HG03108 (cell line): ENCODE results near the gene ERBB4.

ENCODE experiments used
- ATAC-seq: cut with Tn5 transposase; IDR thresholded peaks from one replicate; pipeline ENCODE4 v1.9.1; 2021; ENCODE audit warnings: moderate library complexity; ENCODE audit not compliant: unreplicated experiment

The ERBB4 gene

DNA sequence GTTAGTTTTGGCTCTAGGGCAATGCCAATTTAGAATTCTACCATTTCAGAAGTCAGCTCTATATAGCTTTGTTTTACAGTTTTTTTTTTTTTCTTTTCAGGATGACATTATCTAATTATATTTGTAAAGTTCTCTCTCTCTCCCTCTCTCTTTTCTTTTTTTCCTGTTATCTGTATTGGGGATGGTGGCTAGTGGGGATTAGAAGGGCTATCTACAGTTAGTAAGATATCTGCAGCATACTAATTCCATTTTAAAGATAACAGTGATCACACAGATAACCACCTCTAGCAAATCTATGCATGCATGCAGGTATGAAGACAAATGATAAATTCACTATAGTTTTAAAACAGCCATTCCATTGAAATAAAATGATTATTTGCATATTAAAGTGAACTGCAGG lies 438.9 kb downstream of the ERBB4 start:
- ATAC-seq, result no peak

DNA sequence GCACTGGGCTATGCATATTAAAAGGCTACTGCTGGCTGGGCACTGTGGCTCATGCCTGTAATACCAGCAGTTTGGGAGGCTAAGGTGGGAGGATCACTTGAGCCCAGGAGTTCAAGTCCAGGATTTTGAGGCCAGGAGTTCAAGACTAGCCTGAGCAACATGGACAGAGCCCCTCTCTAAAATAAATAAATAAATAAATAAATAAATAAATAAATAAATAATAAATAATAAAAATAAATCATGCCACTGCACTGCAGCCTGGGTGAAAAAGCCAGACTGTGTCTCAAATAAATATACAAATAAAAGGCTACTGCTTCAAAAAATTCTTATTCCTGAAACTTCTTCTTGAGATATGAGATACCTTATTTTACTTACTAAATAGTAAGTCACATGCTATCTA lies 439.6 kb downstream of the ERBB4 start:
- ATAC-seq, result no peak

DNA sequence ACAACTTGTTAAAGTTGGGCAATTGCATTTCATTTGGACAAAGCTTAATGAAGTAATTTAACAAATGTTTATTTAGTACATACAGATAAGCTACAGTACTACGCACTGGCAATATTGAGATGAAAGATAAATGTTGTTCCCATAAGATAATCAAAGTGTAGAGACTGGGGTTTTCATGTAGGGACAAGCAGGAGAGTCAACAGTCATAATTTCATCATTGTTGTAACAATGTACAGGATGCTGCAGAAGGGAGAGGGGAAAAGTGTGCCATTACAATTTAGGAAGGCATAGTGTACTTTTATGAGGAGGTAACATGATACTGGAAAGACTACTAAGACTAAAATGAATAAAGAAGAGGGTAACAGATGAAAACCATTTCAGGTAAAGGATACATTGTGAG lies 441.6 kb downstream of the ERBB4 start:
- no peak for ATAC-seq

DNA sequence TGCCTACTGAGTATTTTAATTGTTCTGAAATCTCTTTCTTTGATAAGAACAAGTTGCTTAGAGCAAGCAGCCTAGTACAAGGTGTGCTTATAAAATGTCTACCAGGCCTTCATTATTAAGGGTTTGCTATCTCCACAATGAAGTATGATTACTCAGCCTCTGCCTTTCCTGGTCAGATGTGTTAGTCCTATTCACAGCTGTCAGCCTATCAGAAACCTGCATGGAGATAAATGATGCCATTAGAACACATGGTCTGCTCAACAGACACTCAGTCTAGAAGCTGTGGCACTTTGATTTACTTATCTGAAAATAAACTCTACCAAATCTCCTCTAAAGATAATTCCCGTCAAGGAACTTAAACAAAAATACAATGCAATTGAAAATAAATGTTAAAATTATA lies 448.7 kb downstream of the ERBB4 start:
- no peak for ATAC-seq

DNA sequence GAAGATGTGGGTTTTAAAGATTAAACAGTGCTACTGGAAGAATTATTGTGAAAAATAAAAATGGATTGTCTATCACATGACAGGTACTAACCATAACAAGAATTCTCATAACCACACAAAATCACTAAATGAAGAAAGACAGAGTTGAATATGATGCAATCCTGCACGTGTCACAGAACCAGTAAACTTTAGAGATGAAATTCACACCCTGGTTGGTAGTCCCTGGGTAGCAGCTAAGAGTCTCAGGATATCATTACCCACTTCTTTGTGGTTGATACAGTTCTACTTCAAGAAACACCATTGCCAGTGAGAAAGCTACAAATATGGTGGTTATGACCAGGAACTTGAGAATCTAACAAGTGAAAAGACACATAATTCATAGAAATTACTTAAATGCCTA lies 450.2 kb downstream of the ERBB4 start:
- no peak for ATAC-seq

DNA sequence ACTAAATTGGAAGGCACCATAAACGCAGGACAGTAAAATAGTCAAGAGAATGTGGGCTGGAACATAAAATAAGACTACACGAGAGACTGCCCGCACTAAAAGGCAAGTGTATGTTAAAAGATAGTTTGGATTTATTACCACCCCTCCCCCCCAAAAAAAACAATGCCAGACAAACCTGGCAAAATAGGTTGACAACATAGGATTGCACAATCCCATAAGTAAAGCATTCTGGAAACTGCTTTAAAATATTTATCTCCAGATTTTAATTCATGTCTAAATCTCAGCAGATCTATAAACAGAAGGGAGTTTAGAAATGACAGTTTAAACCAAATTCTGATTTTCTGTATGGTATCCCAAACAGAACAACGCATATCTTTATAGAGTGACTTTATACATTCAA lies 455.1 kb downstream of the ERBB4 start:
- no peak for ATAC-seq

DNA sequence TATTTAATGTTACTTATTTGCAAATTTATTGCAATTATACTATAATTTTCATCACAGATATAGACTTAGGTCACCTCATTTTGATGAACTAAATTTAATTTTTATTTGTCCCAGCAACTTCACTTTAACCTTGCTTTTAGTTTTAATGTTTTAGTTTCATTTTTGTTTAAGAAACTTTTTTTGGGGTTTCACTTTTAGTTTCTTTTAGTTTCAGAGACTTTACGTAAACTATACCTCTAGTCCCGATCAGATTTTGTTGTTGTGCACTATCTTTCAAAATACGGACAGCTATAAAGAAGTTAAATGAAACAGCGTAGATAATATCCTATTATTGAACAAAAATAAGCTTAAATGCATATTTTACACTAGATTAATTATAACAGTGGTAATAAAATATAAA lies 460.5 kb downstream of the ERBB4 start:
- ATAC-seq, result peak; percentile 51

DNA sequence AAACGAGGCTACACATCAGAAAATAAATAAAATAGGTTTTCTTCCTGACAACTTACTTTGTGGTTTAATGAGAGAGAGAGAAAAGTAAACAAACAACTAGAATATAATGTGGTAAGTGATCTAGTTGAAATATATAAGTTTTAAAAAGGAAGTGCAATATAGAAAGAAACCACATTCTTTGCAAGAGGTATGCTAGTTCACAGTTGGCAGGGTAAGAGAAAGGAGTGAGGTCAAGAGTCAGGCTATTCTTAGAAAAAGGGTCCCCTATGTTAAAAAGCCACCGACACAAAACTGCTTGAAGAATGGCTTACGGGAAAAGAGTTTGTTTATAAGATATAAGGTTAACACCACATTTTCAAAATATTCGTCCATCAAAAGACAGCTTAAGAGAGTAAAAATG lies 462.1 kb downstream of the ERBB4 start:
- no peak for ATAC-seq

DNA sequence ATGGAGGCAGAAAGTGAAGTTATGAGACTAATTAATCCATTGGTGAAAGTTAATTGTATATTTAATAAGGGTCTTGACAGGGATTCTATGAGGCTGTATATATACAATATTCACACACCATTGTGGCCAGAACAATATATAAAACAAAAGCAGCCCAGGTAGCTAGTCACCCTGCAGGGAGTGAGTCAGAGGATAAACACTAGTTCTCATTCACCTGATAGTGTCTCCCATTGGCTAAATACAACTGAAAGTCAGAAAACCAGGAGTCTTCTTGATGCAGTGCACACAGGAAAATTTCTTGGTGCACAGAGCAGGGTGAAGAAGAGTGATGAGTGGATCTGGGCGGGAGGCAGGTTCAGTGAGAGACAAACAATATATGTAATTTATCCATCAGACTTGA lies 465.2 kb downstream of the ERBB4 start:
- ATAC-seq, result no peak

DNA sequence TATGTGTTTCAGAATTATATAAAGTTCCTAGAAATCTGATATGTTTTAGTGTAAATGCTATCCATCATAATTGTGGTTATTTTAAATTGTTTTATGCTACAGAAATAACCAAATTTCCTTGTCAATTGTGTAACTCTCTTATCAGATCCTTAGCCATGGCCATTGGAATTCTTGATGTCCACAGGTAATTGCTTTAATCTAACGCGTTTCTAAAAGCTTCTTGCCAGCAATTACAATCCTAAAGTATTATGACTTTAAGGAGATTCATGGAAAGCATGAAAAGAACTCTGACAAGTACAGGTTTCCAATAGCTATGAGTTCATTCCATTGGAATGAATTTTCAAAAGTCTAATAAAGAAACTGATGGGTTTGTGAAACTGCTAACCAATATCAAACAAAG lies 472.1 kb downstream of the ERBB4 start:
- no peak for ATAC-seq

DNA sequence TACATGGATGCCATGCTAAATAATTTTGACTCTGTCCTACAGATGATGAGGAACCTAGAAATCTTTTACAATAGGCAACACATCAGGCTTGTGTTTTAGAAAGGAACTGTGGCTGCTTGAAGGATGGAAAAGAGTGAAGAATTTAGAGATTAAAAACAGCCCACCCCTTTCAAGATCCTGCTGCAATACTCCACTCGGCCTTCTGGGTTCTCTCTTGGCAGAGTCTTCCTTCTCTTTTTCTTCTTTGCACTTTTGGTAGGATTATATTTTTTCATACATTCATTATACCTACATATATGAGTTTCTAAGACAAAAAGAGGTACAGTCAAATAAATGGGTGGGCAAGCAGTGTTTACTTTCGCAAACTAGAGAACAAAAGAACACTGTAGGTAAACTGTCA lies 474.3 kb downstream of the ERBB4 start:
- ATAC-seq, result no peak

DNA sequence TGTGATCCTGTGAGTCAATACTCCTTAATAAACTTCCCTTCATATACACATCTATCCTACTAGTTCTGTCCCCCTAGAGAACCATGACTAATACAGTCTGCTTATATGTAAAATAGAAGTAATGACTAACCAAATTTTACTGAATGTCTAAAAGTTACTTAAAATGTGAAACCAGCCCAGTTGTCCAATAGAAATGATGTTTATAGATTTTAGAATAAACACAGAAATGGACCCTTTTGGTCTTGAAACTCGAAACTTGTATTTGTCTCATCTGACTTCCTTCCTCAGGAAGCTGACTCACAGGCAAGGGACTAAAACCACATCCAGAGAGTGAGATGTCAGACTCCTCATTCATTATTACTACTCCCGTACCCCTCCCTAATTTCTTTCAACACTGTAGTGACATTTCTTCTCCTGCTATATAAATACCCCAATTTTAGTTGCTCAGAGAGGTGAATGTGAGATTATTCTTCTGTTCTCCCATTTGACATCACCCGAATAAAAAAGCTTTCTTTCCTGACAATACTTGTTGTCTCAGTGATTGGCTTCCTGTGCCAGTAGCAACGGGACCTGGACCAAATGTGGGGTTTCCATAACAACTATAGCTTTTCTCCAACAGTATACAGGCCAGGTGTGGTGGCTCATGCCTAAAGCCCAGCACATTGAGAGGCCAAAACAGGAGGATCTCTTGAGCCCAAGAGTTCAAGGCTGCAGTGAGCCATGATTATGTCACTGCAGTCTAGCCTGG lies 486.0 kb downstream of the ERBB4 start:
- no peak for ATAC-seq

DNA sequence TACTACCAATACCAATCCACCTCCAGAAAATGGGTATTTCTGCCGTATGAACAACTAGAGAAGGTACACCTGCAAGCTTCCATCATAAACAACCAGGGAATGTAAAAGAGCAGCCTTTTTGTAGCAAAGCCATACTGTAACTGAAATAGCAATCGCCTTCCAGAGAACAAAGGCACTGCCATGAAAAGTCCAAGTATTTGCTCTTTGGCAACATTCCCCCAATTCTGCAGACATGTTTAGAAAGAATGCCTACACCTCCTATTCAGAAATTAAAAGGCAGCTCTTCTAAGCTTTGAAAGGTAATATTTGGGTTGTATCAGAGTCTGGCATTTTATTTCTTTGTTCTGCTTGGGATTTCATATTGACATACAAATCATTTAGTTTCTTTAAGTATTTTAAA lies 487.7 kb downstream of the ERBB4 start:
- no peak for ATAC-seq

DNA sequence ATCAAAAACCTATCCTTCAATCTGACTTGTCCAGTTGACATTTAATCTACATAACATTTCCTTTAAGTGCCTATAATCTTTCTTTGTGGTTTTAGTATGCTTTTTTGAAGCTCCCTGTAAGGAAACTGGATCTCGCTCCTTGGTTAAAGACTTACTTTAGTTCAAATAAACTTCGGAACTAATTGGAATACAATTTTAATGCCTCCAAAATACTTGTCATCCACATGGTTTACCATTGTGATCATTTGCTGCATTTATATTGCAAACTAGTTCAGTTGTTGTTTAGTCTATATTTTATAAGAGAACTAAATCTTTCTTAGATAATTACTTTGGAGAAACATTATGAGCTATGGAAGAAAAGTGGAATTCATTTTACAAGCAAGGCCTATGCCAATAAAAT lies 496.0 kb downstream of the ERBB4 start:
- ATAC-seq, result no peak

DNA sequence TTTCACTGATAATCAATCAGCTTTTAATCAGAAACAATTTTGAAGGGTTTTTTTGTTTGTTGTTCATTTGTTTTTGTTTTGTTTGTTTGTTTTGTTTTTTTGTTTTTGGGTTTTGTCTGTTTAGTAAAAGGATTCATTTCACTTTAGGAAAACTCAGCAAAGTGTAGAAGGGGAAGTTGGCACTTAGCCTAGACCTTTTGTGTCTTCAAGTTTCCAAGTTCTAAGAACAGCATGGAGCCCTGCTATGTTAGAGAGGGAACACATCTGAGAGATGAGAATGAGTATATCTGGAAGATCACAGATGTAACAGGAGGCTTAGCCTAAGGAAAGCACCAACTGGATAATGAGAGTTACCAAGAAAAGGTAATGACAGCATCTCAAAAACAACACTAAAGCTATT lies 501.5 kb downstream of the ERBB4 start:
- ATAC-seq, result no peak

DNA sequence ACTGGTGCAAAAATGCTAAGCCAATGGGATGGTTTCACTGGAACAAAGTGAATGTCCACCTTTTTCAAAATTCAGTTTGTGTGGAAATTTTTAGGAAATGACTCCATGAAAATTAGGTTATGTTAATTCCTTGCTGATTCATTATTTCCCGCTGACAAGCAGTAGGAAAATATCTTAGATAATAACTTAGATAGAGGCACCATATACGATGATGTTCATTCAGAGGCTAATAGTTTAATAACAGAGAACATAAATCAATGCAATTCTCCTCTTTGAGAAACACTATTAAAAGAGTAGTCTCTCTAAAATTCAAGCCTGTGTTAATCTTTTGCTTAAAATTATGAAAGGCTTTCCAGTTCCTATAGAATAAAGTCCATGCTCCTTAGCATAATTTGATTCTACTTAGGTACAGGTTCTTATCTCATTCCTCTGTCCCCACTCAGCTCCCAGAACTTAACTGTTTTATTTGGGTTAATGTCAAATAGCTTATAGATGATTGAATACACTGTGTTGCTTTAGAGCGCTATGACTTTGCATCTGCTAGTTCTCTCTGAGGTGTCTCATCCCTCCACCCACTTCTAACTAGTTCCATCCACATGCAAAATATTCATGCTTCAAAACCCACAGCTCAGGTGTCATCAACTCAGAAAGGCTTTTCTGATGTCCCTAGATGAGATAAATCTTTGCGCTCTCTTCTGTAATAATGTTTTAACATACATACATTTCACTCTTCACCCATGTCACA lies 503.6 kb downstream of the ERBB4 start:
- ATAC-seq, result no peak

DNA sequence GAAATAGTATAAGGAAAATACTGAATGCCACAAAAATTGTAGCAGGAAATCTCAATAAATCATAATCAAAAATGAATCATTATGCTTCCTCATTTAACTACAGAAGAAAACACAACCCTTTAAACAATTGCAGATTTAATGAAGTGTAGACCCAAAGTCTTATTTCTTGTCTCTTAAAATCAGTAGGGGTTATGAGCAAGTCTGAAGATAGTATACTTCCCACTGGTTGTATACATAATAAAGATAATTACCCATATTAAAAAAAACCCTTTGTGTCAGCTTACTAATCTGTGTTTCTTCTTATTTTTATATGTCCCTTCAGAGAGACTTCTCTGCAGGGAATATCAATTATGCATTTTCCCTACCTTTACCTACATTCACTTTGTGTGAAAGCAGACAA lies 504.7 kb downstream of the ERBB4 start:
- no peak for ATAC-seq

DNA sequence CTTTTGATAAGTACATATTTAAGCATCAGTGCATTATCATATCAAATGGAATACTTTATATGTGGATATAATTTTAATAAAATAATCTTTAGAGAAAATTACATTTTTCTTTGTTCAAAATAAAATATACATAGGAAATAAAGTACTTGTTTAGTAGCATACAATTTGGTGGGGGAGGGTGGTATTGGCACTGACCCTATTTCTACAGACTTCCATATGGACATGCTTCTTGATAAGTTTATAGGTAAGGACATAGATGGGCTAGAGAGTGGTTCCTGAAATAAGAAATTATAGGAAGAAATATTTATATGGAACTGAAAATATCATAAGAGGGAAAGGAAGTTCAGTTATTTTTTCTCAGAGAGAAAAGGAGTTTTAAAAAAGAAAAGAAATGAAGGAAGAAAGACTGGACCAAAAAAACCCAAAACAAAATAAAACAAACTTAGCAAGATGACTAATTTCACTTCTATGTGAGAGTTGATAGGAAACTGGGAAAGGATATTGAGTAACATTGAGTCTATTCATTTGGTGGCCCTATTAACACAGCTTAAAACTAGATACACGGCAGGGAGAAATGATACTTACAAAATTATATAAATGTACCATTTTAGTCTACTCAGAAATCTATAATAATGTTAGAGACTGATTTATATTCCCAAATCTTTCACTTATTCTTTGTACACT lies 505.9 kb downstream of the ERBB4 start:
- no peak for ATAC-seq

DNA sequence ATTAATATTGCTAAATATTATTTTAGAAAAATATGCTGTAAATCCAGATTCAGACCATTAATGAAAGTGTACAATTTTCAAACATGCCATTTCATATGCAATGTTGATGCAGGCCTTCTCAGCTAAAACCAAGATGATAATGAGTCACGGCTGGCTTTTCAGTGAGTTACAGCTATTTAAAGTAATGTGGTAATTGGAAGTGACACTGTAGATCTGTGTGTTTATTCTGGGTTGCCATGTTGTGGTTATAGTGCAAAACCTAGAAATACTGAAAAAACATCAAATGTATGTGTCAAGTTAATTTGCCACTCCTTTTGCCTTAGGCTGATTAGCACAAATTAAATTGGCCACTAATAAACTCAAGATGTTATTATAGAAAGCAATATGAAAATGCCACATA lies 506.6 kb downstream of the ERBB4 start:
- ATAC-seq, result no peak

DNA sequence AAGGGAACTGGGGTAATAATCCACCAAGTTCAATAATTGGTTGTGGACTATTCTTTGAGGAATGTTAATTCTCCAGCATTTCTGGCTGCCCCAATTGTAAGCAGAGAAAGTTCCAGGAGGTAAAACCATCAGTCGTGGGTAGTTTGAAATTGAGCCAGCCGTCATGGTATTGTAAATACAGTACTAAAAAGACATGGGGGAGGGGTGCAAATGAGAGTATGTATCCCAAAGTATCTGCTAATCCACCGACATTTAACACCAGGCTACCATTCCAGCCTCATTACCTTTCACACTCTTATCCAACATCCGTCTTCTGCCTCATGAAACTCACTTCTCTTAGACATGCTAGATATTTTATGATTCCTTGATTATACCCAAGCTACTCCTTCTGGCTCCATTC lies 507.9 kb downstream of the ERBB4 start:
- ATAC-seq, result no peak

DNA sequence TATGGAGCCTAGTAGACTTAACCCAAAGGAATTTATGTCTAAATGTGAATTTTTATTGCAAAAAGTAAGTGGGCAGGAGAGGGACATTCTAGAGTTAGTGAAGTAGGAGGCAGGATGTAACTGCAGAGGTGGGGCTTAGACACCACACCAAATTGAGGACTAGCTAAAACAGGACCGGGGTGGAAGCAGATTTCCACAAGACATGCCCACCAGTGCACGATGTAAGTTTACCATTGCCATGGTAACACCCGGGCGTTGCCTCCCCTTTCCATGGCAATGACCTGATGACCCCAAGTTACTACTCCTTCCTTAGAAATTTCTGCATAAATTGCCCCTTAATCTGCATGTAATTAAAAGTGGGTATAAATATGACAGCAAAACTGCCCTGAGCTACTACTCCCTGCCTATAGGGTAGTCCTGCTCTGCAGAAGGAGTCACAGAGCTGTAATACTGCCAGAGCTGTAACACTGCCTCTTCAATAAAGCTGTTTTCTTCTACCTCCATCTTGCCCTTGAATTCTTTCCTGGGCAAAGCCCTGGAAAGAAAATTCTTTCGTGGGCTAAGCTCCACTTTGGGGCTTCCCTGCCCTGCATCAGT lies 509.7 kb downstream of the ERBB4 start:
- no peak for ATAC-seq
